GM15510 (cell line): Measurements from ENCODE around the gene RPS6KB2.

Source experiments
- POLR2A ChIP-seq: IDR thresholded peaks from 3 replicates; pipeline ENCODE4 v1.6.1; 2011; ENCODE audit warnings: borderline replicate concordance; ENCODE audit not compliant: insufficient read length; ENCODE audit errors: extremely low read depth

The RPS6KB2 gene

DNA sequence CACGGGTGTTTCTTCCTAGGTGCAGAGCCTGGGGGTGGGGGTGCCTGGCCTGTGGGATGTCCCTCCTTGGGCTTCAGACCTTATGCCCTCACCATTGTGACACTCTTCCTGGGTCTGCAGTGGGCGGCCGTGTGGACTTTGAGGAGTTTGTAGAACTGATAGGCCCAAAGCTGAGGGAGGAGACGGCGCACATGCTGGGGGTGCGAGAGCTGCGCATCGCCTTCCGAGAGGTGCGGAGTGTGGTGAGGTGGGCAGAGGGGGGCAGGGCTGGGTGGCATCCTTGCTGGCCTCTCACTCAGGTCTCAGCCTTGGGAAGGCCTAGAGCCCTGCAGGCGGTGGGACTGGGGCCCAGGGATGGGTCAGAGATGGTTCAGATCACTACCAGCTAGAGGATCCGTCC is 29.2 kb downstream of the RPS6KB2 start:
- no peak for TF ChIP-seq POLR2A

DNA sequence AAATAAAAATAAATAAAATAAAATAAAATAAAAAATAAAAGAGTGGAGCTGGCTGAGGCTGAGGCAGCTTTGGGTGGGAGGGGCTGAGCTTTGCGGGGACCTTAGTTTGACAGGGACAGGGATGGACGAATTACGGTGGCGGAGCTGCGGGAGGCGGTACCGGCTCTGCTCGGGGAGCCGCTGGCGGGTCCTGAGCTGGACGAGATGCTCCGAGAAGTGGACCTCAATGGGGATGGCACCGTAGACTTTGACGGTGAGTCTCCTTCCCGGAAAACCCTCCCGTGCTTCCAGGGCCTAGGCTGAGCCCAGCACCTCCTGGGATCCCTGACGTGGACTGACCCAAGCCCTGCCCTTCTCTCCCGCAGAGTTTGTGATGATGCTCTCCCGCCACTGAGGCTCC is 30.0 kb downstream of the RPS6KB2 start:
- TF ChIP-seq POLR2A: no peak

GRCh38 chr11:67463186-67463585 is 34.9 kb downstream of the RPS6KB2 start:
- no peak for TF ChIP-seq POLR2A

DNA sequence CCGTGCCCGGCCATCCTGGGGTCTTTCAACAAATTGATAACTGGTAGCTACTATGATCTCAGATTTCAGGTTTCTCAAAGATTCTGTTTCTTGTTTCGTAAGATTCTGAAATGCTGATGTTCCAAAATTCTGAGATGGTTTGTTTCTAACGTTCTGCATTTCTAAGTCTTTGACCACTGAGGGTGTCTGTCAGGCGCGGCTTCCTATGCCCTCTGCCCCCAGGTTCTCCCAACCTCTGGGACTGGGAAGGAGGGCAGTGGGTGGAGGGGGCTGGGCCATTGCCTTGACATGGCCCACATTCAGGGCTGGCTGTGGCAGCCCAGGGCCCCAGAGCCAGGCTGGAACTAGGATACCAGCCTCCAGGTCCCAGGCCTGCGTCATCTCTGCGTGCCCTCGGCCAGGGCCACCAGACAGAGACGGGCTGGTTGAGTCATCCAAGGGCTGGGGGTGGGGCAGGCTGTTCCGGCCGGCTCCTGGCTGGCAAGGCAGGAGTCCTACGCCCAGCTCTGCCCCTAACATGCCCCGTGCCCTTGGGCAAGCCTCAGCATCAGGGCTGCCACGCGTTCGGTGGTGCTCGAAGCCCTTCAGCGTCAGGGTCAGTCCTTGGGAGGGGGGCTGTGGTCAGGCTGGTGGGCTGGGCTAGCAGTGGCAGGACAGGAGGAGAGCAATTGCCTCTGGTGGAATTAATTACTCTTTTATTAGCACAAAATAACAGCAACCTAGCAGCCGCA is 35.6 kb downstream of the RPS6KB2 start:
- TF ChIP-seq POLR2A: no peak

GRCh38 chr11:67464411-67465188 is 36.3 kb downstream of the RPS6KB2 start:
- peak; percentile 77 for TF ChIP-seq POLR2A

GRCh38 chr11:67465189-67465510 is 36.9 kb downstream of the RPS6KB2 start:
- TF ChIP-seq POLR2A: no peak

GRCh38 chr11:67466367-67466766 is 38.1 kb downstream of the RPS6KB2 start:
- no peak for TF ChIP-seq POLR2A

DNA sequence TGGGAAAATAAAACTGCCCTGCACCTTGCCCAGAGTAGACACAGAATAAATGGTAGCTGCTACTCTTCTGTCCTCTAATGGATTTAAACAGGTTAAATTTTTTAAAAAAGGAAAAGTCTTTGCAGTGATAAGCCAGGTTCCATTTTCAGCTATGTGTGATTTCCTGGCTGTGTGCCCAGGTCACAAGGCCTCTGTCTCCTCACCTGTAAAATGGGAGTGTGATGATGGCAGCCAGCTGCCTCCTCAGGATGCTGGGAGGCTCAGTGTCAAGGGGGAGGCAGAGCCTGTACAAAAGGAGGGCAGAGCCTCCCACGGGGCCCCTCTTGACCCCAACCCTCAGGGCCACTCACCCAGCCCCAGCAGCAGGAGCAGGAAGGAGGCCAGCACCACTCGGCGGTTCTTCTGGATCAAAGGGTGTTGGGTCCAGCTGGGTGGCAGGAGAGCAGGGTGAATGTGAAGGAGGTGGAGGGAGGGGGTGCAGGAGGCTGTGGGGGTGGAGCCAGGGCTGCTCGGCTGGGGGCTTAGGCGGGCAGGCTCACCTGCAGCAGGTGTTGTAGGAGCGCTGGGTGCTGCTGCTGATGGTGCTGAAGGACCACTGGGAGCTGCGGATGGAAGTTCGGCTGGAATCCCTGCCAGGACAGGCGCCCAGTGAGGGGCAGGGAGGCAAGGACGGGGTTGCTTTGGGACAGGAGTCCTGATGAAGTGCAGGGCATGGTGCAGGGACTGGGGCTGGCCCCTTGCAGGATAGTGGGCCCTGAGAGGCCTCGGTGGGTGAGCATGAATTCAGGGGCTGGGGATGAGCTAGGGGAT is 38.9 kb downstream of the RPS6KB2 start:
- peak; percentile 16 for TF ChIP-seq POLR2A

GRCh38 chr11:67468056-67468455 is 39.8 kb downstream of the RPS6KB2 start:
- TF ChIP-seq POLR2A: no peak

DNA sequence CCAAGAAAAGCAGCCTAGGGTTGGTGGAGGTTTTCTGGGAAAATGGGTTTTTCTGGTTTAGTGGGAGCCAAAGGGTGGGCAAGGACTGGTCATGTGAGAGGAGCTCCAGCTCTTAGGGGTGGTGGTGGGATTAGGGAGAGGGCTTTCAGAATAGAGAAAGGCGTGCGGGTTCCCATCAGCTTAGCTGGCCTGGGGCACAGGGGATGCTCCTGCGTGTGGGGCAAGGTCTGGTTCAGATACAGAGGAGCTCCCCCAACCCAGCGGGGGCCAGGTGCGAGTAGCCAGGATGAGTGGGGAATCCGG is 40.1 kb downstream of the RPS6KB2 start:
- no peak for TF ChIP-seq POLR2A

DNA sequence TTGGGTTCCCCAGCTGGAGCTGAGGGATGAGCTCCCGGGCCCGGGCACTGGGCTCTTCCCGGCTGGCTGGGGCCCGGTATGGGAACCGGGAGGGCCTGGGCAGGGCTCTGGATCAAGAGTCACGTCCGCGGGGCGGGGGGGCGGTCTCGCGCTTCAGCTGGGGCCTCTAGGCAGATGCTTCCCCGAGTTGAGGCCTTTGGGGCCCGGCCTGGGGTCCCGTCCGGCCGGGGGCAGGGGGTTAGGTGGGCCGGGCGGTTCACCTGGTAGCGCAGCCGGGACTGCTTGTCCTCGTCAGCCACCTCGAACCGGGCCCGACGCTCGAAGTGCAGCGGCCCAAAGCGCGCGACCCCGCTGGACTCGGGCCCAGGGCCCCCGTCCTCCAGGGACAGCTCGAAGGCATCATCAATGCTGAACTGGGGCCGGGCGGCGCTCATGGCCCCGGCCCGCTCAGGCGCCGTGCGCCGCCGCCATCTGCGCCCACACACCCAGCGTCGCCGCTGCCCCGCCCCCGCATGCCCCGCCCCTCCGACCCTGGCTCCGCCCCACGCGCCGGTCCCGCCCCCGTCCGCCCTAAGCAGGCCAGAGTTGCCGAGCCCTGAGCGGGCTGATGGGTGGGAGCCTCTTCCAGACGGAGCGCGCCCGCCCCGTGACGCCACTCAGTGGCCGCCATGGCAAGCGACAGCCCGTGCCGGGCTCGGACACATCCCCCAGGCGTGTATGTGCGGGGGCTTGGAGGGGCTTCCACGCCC is 40.6 kb downstream of the RPS6KB2 start, which contains the start of gene TMEM134:
TMEM134 (minus strand) TSS at position 493 of the 749 bp plus-strand sequence; CDS start at position 434, 59 bp downstream.
- TF ChIP-seq POLR2A: peak; percentile 88

DNA sequence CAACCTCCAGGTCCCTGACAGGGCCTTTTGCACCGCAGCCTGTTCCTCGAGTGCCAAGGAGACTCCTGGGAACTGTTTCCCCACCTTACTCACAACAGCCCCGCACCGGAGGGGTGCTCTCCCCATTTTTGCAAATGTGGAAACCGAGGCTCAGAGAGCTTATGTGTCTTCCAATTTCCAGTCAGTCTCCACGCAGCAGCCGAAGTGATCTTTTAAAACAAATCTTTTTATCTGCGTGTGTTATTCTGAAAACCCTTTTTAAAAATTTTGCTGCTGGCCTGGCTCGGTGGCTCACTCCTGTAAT is 41.2 kb downstream of the RPS6KB2 start:
- TF ChIP-seq POLR2A: no peak

DNA sequence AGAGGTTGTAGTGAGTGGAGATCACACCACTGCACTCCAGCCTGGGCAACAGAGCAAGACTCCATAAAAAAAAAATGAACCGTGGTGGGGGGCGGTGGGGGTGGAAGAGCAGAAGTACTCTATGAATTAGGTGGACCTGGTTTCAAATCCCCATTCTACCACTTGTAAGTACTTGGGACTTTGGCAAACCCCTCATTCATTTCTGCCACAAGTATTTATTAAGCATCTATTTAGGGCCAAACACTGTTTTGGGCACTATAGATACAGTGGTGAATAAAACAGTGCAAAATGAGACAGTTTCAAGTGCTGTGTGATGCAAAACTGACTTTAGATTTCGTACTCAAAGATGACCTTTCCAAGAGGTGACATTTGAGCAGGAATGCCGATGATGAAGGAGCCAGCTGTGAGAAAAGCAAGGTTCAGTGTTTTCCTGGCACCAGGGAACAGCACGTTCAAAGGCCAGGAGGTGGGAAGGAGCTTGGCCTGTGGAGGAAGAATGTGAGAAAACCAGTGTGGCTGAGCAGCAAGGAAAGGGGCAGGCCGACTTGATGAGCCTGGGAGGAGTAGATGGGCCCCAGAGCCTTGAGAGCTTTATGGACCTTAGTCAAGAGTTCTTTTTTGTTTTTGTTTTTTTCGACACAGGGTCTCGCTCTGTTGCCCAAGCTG is 42.2 kb downstream of the RPS6KB2 start:
- no peak for TF ChIP-seq POLR2A

GRCh38 chr11:67472882-67473281 is 44.6 kb downstream of the RPS6KB2 start:
- no peak for TF ChIP-seq POLR2A
